Peyer's patch (tissue), 4 donors: ENCODE results near the gene ACP1. TPM values are rescaled to one million over a fixed set of nuclear protein-coding genes. Genes with fewer than 3 reads are reported as not detected.

Experiments
- DNase-seq, 3 donors: peaks; one replicate each; pipeline ENCODE4 v3.0.0-alpha.2; 2017 to 2019
- H3K27ac ChIP-seq, 4 donors: fragments of 200-600 bp; sonication (generic); one replicate each; pipeline ENCODE4 v1.5.1; 2016 to 2019
- H3K27me3 ChIP-seq, 2 donors: fragments of 200-600 bp; sonication (generic); one replicate each; pipeline ENCODE4 v1.5.1; 2019
- H3K36me3 ChIP-seq, 3 donors: fragments of 200-600 bp; sonication (generic); one replicate each; pipeline ENCODE4 v1.5.1; 2016 to 2019
- H3K4me1 ChIP-seq, 4 donors: fragments of 200-600 bp; sonication (generic); one replicate each; pipeline ENCODE4 v1.5.1; 2016 to 2019
- H3K4me3 ChIP-seq, 4 donors: fragments of 200-600 bp; sonication (generic); 1 replicate in 3 of 4; 2 replicates in 1 of 4; pipeline ENCODE4 v1.5.1; 2016 to 2019; ENCODE audit warnings: mild to moderate bottlenecking in 1 of 4
- H3K9me3 ChIP-seq, 4 donors: fragments of 200-600 bp; sonication (generic); one replicate each; pipeline ENCODE4 v1.5.1; 2016 to 2019; ENCODE audit warnings: mild to moderate bottlenecking in 1 of 4
- CTCF ChIP-seq, 6 experiments: fragments of 450-650 bp in 4 of 6; fragments of 200-600 bp in 2 of 6; sonication (generic) in 1 of 6; IDR thresholded peaks; one replicate each; pipeline ENCODE4 v1.5.1; 2017 to 2019; ENCODE audit warnings: antibody characterized with exemption in 6 of 6, mild to moderate bottlenecking in 3 of 6, moderate library complexity in 1 of 6
- POLR2A ChIP-seq, 2 donors: fragments of 450-650 bp; IDR thresholded peaks; one replicate each; pipeline ENCODE4 v1.5.1; 2017; ENCODE audit warnings: antibody characterized with exemption in 2 of 2, mild to moderate bottlenecking in 2 of 2, moderate library complexity in 2 of 2
- total RNA-seq, 4 donors: library from RNA; depleted of rRNA; stranded (reverse); fragments of >200 nt; gene quantifications; one replicate each; pipeline ENCODE4 v1.1.0, GENCODE V29; 2016

ACP1 gene
- total RNA-seq, 4 donors from 2014 or later = 39.6 to 88.1 (median 63.5) TPM

- no peak overlapping the region for H3K4me3 ChIP-seq
- no peaks in the 10 kb centered on the region for H3K27me3 ChIP-seq
- no peak for DNase-seq
- no peaks in the 10 kb centered on the region for H3K36me3 ChIP-seq
- no peaks in the 10 kb centered on the region for H3K4me1 ChIP-seq
- TF ChIP-seq CTCF (IDR thresholded peaks at IDR 0.05) (no peak), POLR2A (IDR thresholded peaks at IDR 0.05) (no peak)
- H3K9me3 ChIP-seq = no peaks in the 10 kb centered on the region
- H3K27ac ChIP-seq = no peak overlapping the region
These were observed 58.3 kb downstream of the ACP1 start for GRCh38 chr2:323035-323434.

Other genes starting within 250 kb of the ACP1 start
- 10 to 100 TPM in 3 of 4 donors, 1 to 10 TPM in 1; 5.0 to 39.2 (median 28.3) TPM for gene FAM110C, start 218.4 kb upstream of the ACP1 start, total RNA-seq
- 100 to 1,000 TPM in 2 of 4 donors, 10 to 100 TPM in 2; 60.2 to 163 (median 102) TPM for gene SH3YL1, start 915 bp upstream of the ACP1 start, total RNA-seq
- gene ALKAL2, start 23.1 kb downstream of the ACP1 start, total RNA-seq = 1 to 10 TPM in 3 of 4 donors, not detected in 1; 1.6 to 9.1 (median 3.6) TPM